DND-41 (cell line): ENCODE measurements around the gene CTXND1.

ENCODE experiments used
- ATAC-seq: fragments of 200-7000 bp; cut with Tn5 transposase; 3 replicates; pipeline ENCODE4 v1.9.1; 2021; ENCODE audit warnings: low read depth; ENCODE audit not compliant: insufficient read depth
- DNase-seq: peaks from one replicate; pipeline ENCODE4 v3.0.0-alpha.2; 2020
- H2AFZ ChIP-seq: 2 replicates; pipeline ENCODE4 v1.6.0; 2012; ENCODE audit warnings: low read depth, low read length
- H3K27ac ChIP-seq: 2 replicates; pipeline ENCODE4 v1.5.1; 2012; ENCODE audit warnings: low read length, inconsistent platforms
- H3K27me3 ChIP-seq: fragments of 200-600 bp; sonication (generic); 2 replicates; pipeline ENCODE4 v1.6.0; 2012; ENCODE audit warnings: low read length, mild to moderate bottlenecking, inconsistent platforms; ENCODE audit not compliant: insufficient read depth, poor library complexity
- H3K36me3 ChIP-seq: 2 replicates; pipeline ENCODE4 v1.5.1; 2012; ENCODE audit warnings: low read length, inconsistent platforms; ENCODE audit not compliant: insufficient read depth
- H3K4me1 ChIP-seq: 2 replicates; pipeline ENCODE4 v1.5.1; 2012; ENCODE audit warnings: mild to moderate bottlenecking, low read length; ENCODE audit not compliant: insufficient read depth
- H3K4me2 ChIP-seq: 2 replicates; pipeline ENCODE4 v1.6.0; 2012; ENCODE audit warnings: mild to moderate bottlenecking, moderate library complexity, low read length, inconsistent platforms; ENCODE audit not compliant: insufficient read depth
- H3K4me3 ChIP-seq, 2 experiments: fragments of 200-600 bp in 1 of 2; shearing (Covaris generic) in 1 of 2; 2 replicates each; pipeline ENCODE4 v1.5.1; 2012 to 2016; ENCODE audit warnings: inconsistent platforms in 2 of 2, low read length in 2 of 2, mild to moderate bottlenecking in 2 of 2, low read depth in 1 of 2, moderate library complexity in 1 of 2
- H3K79me2 ChIP-seq: 2 replicates; pipeline ENCODE4 v1.6.0; 2012; ENCODE audit warnings: low read length, inconsistent platforms; ENCODE audit not compliant: insufficient read depth
- H3K9ac ChIP-seq: 2 replicates; pipeline ENCODE4 v1.6.0; 2012; ENCODE audit warnings: low read depth, mild to moderate bottlenecking, inconsistent platforms, low read length, moderate library complexity
- H3K9me3 ChIP-seq: 2 replicates; pipeline ENCODE4 v1.5.1; 2012; ENCODE audit warnings: low read length, moderate library complexity, mild to moderate bottlenecking, inconsistent platforms; ENCODE audit not compliant: insufficient read depth, severe bottlenecking
- H4K20me1 ChIP-seq: 2 replicates; pipeline ENCODE4 v1.6.0; 2012; ENCODE audit warnings: low read length; ENCODE audit not compliant: insufficient read depth
- CTCF ChIP-seq: IDR thresholded peaks from 2 replicates; pipeline ENCODE4 v1.5.1; 2012; ENCODE audit warnings: borderline replicate concordance, low read length, moderate library complexity, mild to moderate bottlenecking; ENCODE audit not compliant: poor library complexity, severe bottlenecking; ENCODE audit errors: extremely low read depth
- EZH2 ChIP-seq: IDR thresholded peaks from 3 replicates; pipeline ENCODE4 v1.6.1; 2012; ENCODE audit warnings: borderline replicate concordance, low read depth, mild to moderate bottlenecking, moderate library complexity, low read length, inconsistent platforms; ENCODE audit not compliant: severe bottlenecking

CTXND1 gene

GRCh38 chr15:80265021-80265420 is 13.0 kb upstream of the CTXND1 start:
- Histone ChIP-seq H3K4me2 (no peak overlapping the region), H3K9ac (no peak overlapping the region), H3K4me3 (no peak overlapping the region), H4K20me1 (no peaks in the 10 kb centered on the region), H2AFZ (no peak overlapping the region), H3K36me3 (no peaks in the 10 kb centered on the region), H3K79me2 (no peaks in the 10 kb centered on the region), H3K27me3 (no peaks in the 10 kb centered on the region), H3K4me1 (no peaks in the 10 kb centered on the region), H3K27ac (no peak overlapping the region), H3K9me3 (no peaks in the 10 kb centered on the region)
- TF ChIP-seq EZH2 (no peak), CTCF (no peak)
- DNase-seq (no peak), ATAC-seq (no peak)

- H3K4me1 ChIP-seq, result no peaks in the 10 kb centered on the region
- no peak for DNase-seq
These were observed 12.0 kb upstream of the CTXND1 start for GRCh38 chr15:80264031-80264430.

GRCh38 chr15:80260551-80260950 is 8.5 kb upstream of the CTXND1 start:
- no peak overlapping the region for H3K27ac ChIP-seq
- H3K4me2 ChIP-seq, result no peak overlapping the region
- no peaks in the 10 kb centered on the region for H3K4me1 ChIP-seq
- no peaks in the 10 kb centered on the region for H3K27me3 ChIP-seq
- no peak overlapping the region for H3K4me3 ChIP-seq
- no peaks in the 10 kb centered on the region for H3K9me3 ChIP-seq
- H3K36me3 ChIP-seq, result no peaks in the 10 kb centered on the region
- H3K9ac ChIP-seq, result no peak overlapping the region
- H2AFZ ChIP-seq, result no peak overlapping the region
- ATAC-seq (no peak), DNase-seq (no peak)
- H4K20me1 ChIP-seq, result no peaks in the 10 kb centered on the region
- H3K79me2 ChIP-seq, result no peaks in the 10 kb centered on the region
- TF ChIP-seq CTCF (no peak), EZH2 (no peak)

More at GRCh38 chr15:80264031-80264430, 12.0 kb upstream of the CTXND1 start:
- H3K9ac ChIP-seq, result no peak overlapping the region
- H4K20me1 ChIP-seq, result no peaks in the 10 kb centered on the region
- no peak overlapping the region for H3K4me3 ChIP-seq
- no peaks in the 10 kb centered on the region for H3K79me2 ChIP-seq
- no peak overlapping the region for H3K4me2 ChIP-seq
- H3K27ac ChIP-seq, result no peak overlapping the region
- no peaks in the 10 kb centered on the region for H3K36me3 ChIP-seq
- H3K27me3 ChIP-seq, result no peaks in the 10 kb centered on the region
- ATAC-seq, result no peak
- no peak overlapping the region for H2AFZ ChIP-seq
- H3K9me3 ChIP-seq, result no peaks in the 10 kb centered on the region
- TF ChIP-seq CTCF (no peak), EZH2 (no peak)
